GM19438 (cell line): ENCODE data around the gene TST.

Experiments used
- ATAC-seq: cut with Tn5 transposase; IDR thresholded peaks from one replicate; pipeline ENCODE4 v1.9.1; 2021; ENCODE audit warnings: low read depth; ENCODE audit not compliant: unreplicated experiment

The TST gene

GRCh38 chr22:37016134-37016910 is 2.9 kb downstream of the TST start:
- ATAC-seq = no peak

- ATAC-seq = no peak
These were observed 3.7 kb downstream of the TST start for GRCh38 chr22:37015587-37015878.

- ATAC-seq = no peak
These were observed 4.2 kb downstream of the TST start for GRCh38 chr22:37014835-37015586.

- no peak for ATAC-seq
These were observed 4.8 kb downstream of the TST start for GRCh38 chr22:37014415-37014806.

- no peak for ATAC-seq
These were observed 6.3 kb downstream of the TST start for GRCh38 chr22:37012956-37013355.

- no peak for ATAC-seq
These were observed 6.9 kb downstream of the TST start for GRCh38 chr22:37012262-37012904.

- no peak for ATAC-seq
These were observed 7.8 kb downstream of the TST start for GRCh38 chr22:37011472-37011871.

GRCh38 chr22:37010976-37011375 is 8.3 kb downstream of the TST start:
- ATAC-seq = no peak

- no peak for ATAC-seq
These were observed 9.1 kb downstream of the TST start for GRCh38 chr22:37010174-37010573.

- no peak for ATAC-seq
These were observed 9.8 kb downstream of the TST start for GRCh38 chr22:37009490-37009889.

GRCh38 chr22:37008365-37008764 is 10.9 kb downstream of the TST start:
- ATAC-seq = no peak

GRCh38 chr22:37007651-37008050 is 11.6 kb downstream of the TST start:
- ATAC-seq = no peak

GRCh38 chr22:37002633-37003032 is 16.6 kb downstream of the TST start:
- no peak for ATAC-seq

- no peak for ATAC-seq
These were observed 17.4 kb downstream of the TST start for GRCh38 chr22:37001826-37002225.

GRCh38 chr22:37000676-37001534 is 18.3 kb downstream of the TST start:
- no peak for ATAC-seq

- ATAC-seq = no peak
These were observed 19.8 kb downstream of the TST start for GRCh38 chr22:36999463-36999862.

- ATAC-seq = no peak
These were observed 20.5 kb downstream of the TST start for GRCh38 chr22:36998620-36999351.

- no peak for ATAC-seq
These were observed 21.5 kb downstream of the TST start for GRCh38 chr22:36997746-36998145.

- ATAC-seq = no peak
These were observed 28.0 kb downstream of the TST start for GRCh38 chr22:36991206-36991605.

GRCh38 chr22:36990457-36990856 is 28.8 kb downstream of the TST start:
- no peak for ATAC-seq
